Kidney (tissue), 14 donors: ENCODE results near the gene NFAM1. TPM values are rescaled to one million over a fixed set of nuclear protein-coding genes. Genes with fewer than 3 reads are reported as not detected.

Experiments
- DNase-seq, 5 donors: peaks; one replicate each; pipeline ENCODE4 v3.0.0-alpha.2; 2013 to 2020
- FAIRE-seq: peaks from 2 replicates; lab custom pipeline; 2012; peaks lifted over from hg19 to GRCh38; lab: Jason Lieb, UNC
- H3K27ac ChIP-seq, 2 donors: one replicate each; pipeline ENCODE4 v1.7.0; 2013; ENCODE audit warnings: low read depth in 2 of 2, low read length in 2 of 2, inconsistent platforms in 1 of 2
- H3K27me3 ChIP-seq: one replicate; pipeline ENCODE4 v1.7.1; 2013; ENCODE audit warnings: low read length, inconsistent platforms; ENCODE audit not compliant: control insufficient read depth, insufficient read depth
- H3K36me3 ChIP-seq, 3 donors: one replicate each; pipeline versions ENCODE4 v1.7.0 to v1.7.1; 2013; ENCODE audit warnings: low read length in 3 of 3, control low read depth in 1 of 3, inconsistent platforms in 1 of 3; ENCODE audit not compliant: insufficient read depth in 3 of 3, control insufficient read depth in 2 of 3
- H3K4me1 ChIP-seq, 3 donors: one replicate each; pipeline versions ENCODE4 v1.7.0 to v1.7.1; 2013; ENCODE audit warnings: low read length in 3 of 3, inconsistent platforms in 1 of 3, low read depth in 1 of 3; ENCODE audit not compliant: control insufficient read depth in 2 of 3, insufficient read depth in 2 of 3
- H3K4me3 ChIP-seq, 3 donors: one replicate each; pipeline versions ENCODE4 v1.7.0 to v1.8.1; 2013; ENCODE audit warnings: low read length in 3 of 3, control low read depth in 1 of 3, inconsistent platforms in 1 of 3
- H3K9ac ChIP-seq, 3 donors: one replicate each; pipeline versions ENCODE4 v1.7.0 to v1.7.1; 2013; ENCODE audit warnings: low read length in 3 of 3, control low read depth in 1 of 3, inconsistent platforms in 1 of 3
- H3K9me3 ChIP-seq, 3 donors: one replicate each; pipeline versions ENCODE4 v1.7.0 to v1.7.1; 2013; ENCODE audit warnings: low read length in 3 of 3, control low read depth in 1 of 3, inconsistent platforms in 1 of 3; ENCODE audit not compliant: control insufficient read depth in 2 of 3, insufficient read depth in 1 of 3
- CTCF ChIP-seq: IDR thresholded peaks from 3 replicates; pipeline ENCODE4 v1.5.1; 2012; ENCODE audit warnings: mild to moderate bottlenecking, moderate library complexity, borderline replicate concordance; ENCODE audit not compliant: insufficient read depth; ENCODE audit errors: extremely low read depth
- intact Hi-C: fragments of 100-400 bp; cut with DNase I; formaldehyde crosslinking; loops from one replicate; pipeline ENCODE4 v1.11.1; 2022
- polyA plus RNA-seq: library from polyadenylated mRNA; stranded (reverse); fragments of 350-450 nt; fragmentation: Illumina TruSeq; extraction: RNeasy Lipid Tissue Mini Kit (QIAGEN cat#74804); gene quantifications from one replicate; pipeline ENCODE4 v1.2.3, GENCODE V29; 2014; ENCODE audit warnings: low read depth, low replicate concordance; ENCODE audit not compliant: insufficient read depth
- total RNA-seq: library from RNA; stranded (reverse); fragmentation: NEBNext Ultra II Directional; extraction: Animal tissue kit (Norgen Biotek cat#: 25700); gene quantifications from one replicate; pipeline ENCODE4 v1.2.1, GENCODE V29; 2021
- donor health status: control.
- donor health status: control.
- donor health status: control.
- donor health status: control.
- donor health status: control.
- donor health status: DM: yes; HTN: yes; CAD: no.
- donor health status: Normal renal cell carcinoma (clear cell type).

The NFAM1 gene
- total and polyA plus RNA-seq, 2 donors from 2014 or later: 0.60 to 7.9 TPM

- Histone ChIP-seq H3K4me3 (no peak overlapping the region), H3K4me1 (peaks cover 0 to 8% (median 0%) of the 10 kb centered on the region in 3 donors), H3K9ac (no peak overlapping the region), H3K9me3 (no peaks in the 10 kb centered on the region), H3K36me3 (no peaks in the 10 kb centered on the region), H3K27ac (no peak overlapping the region), H3K27me3 (no peaks in the 10 kb centered on the region)
- FAIRE-seq: no peak
- intact Hi-C loops: loop anchor here (10.0 kb wide), 1 partner anchor 268 kb away; no protein-coding TSS in a partner anchor
- no peak for TF ChIP-seq CTCF
- no peak for DNase-seq
These were observed 615 bp upstream of the NFAM1 start for GRCh38 chr22:42432818-42433217.

GRCh38 chr22:42431401-42432019 lies 693 bp downstream of the NFAM1 start:
- intact Hi-C loops: loop anchor here (10.0 kb wide), 1 partner anchor 267 kb away; no protein-coding TSS in a partner anchor
- no peak overlapping the region for H3K4me3 ChIP-seq
- H3K27ac ChIP-seq: no peak overlapping the region
- no peaks in the 10 kb centered on the region for H3K36me3 ChIP-seq
- no peaks in the 10 kb centered on the region for H3K27me3 ChIP-seq
- TF ChIP-seq CTCF: no peak
- no peaks in the 10 kb centered on the region for H3K9me3 ChIP-seq
- DNase-seq: peak in 3 of 5 donors; percentile 36 to 57 (median 44)
- H3K9ac ChIP-seq: no peak overlapping the region
- no peak for FAIRE-seq
- H3K4me1 ChIP-seq: peaks cover 0 to 7% (median 0%) of the 10 kb centered on the region in 3 donors

- TF ChIP-seq CTCF: no peak
- H3K9me3 ChIP-seq: no peaks in the 10 kb centered on the region
- H3K4me3 ChIP-seq: no peak overlapping the region
- DNase-seq (no peak), FAIRE-seq (no peak)
- H3K36me3 ChIP-seq: no peaks in the 10 kb centered on the region
- intact Hi-C loops: loop anchor here (10.0 kb wide), 1 partner anchor 266 kb away; no protein-coding TSS in a partner anchor
- H3K9ac ChIP-seq: no peak overlapping the region
- H3K27ac ChIP-seq: no peak overlapping the region
- H3K27me3 ChIP-seq: no peaks in the 10 kb centered on the region
- peaks cover 0 to 6% (median 0%) of the 10 kb centered on the region in 3 donors for H3K4me1 ChIP-seq
These were observed 1.6 kb downstream of the NFAM1 start for GRCh38 chr22:42430528-42431125.
